H1 (cell line): Measurements from ENCODE around the gene NLRP11. TPM values are rescaled to one million over a fixed set of nuclear protein-coding genes. Genes with fewer than 3 reads are reported as not detected.

Source experiments
- JUN ChIP-seq: IDR thresholded peaks from 2 replicates; pipeline ENCODE4 v1.6.1; 2011; ENCODE audit warnings: low read depth, mild to moderate bottlenecking, improper control_type of control experiment, low read length
- KDM4A ChIP-seq: IDR thresholded peaks from one replicate; pipeline ENCODE4 v1.7.1; 2012; ENCODE audit warnings: low read depth, mild to moderate bottlenecking, moderate library complexity, low read length, inconsistent platforms; ENCODE audit not compliant: severe bottlenecking
- SRF ChIP-seq: IDR thresholded peaks from 2 replicates; pipeline ENCODE4 v1.6.1; 2011; ENCODE audit warnings: mild to moderate bottlenecking, low read depth, low read length, moderate library complexity
- TEAD4 ChIP-seq: IDR thresholded peaks from 2 replicates; pipeline ENCODE4 v1.6.1; 2012; ENCODE audit warnings: low read depth, low read length, inconsistent platforms, mixed read lengths
- polyA plus RNA-seq, 7 experiments: library from polyadenylated mRNA; depleted of rRNA in 3 of 7; stranded (reverse) in 5 of 7; unstranded in 2 of 7; fragments of >200 nt in 5 of 7; fragments of 200-250 nt in 2 of 7; gene quantifications; 1 replicate in 5 of 7; 2 replicates in 1 of 7; 4 replicates in 1 of 7; pipeline versions ENCODE4 v1.2.1 to v1.2.3, GENCODE V29; 2011 to 2013; ENCODE audit warnings: missing spikeins in 2 of 7, mixed read lengths in 2 of 7
- total RNA-seq: library from RNA; stranded (reverse); fragmentation: NEBNext Ultra II Directional; extraction: Animal tissue kit (Norgen Biotek cat#: 25700); gene quantifications from 2 replicates; pipeline ENCODE4 v1.2.1, GENCODE V29; 2021

The NLRP11 gene
- total and polyA plus RNA-seq, 2 of the 8 experiments (the other 6 are each of a cell fraction or from before 2014, with no cell fraction given): not detected

DNA sequence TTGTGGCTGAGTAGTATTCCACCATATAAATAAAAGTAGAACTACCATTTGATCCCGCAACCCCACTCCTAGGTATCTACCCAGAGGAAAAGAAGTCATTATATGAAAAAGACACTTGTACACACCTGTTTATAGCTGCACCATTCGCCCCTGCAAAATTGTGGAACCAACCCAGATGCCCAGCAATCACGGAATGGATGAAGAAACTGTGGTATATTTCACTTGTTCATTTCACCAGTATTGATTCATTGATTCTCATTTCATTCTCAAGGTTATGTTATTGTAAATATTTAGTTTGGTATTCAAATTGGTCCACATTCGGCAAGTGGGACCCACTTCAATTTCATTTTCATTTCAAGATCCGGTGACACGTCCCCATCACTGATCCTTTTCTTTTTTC, 81.1 kb downstream of the NLRP11 start (continued):
- TF ChIP-seq KDM4A (no peak), JUN (no peak), SRF (no peak), TEAD4 (no peak)
